ENCODE data around the gene SPOUT1. TPM values are rescaled to one million over a fixed set of nuclear protein-coding genes. Genes with fewer than 3 reads are reported as not detected.

SPOUT1 gene
- total RNA-seq, 1 experiment from 2014 or later: 70.4 TPM

- TF ChIP-seq, protein P1, sequence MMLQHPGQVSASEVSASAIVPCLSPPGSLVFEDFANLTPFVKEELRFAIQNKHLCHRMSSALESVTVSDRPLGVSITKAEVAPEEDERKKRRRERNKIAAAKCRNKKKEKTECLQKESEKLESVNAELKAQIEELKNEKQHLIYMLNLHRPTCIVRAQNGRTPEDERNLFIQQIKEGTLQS (IDR thresholded peaks at IDR 0.05): no peak
- no peak for TF ChIP-seq SRF (IDR thresholded peaks at IDR 0.05; ENCODE audit: low read depth)
- TF ChIP-seq EZH2 (IDR thresholded peaks at IDR 0.05): no peak
Measured at GRCh38 chr9:128787659-128788058, 41.9 kb downstream of the SPOUT1 start (continued).

- H3K4me1 ChIP-seq (ENCODE audit: control insufficient read depth in 1 of 2, insufficient read depth in 2 of 2, low read length in 2 of 2): peaks cover 12 to 28% of the 10 kb centered on the region in 2 experiments; a peak in 3 of 4 replicates
- RAD21 ChIA-PET (ENCODE audit: low non-redundant PET in 1 of 2, low total read pairs in 2 of 2, uncharacterized antibody in 2 of 2, unreplicated experiment in 2 of 2): no interaction called here
- POLR2A ChIA-PET: interaction anchor here (0.7 kb wide), 1 partner anchor 327 kb away, joined by 4 read pairs; no protein-coding TSS in a partner anchor
- H3K79me2 ChIP-seq (ENCODE audit: insufficient read depth, low read length): peaks cover 14% of the 10 kb centered on the region
- ATAC-seq (peak; percentile 96), DNase-seq (ENCODE audit: low read depth, low spot score) (peak; percentile 44)
- H3K27me3 ChIP-seq (ENCODE audit: insufficient read depth, low read length): no peaks in the 10 kb centered on the region
- H3K9me3 ChIP-seq (ENCODE audit: control insufficient read depth in 1 of 2, insufficient read depth in 1 of 2, low read depth in 1 of 2, low read length in 2 of 2): peaks cover under 1 to 2% of the 10 kb centered on the region in 2 experiments; a peak in 2 of 4 replicates
- H3K9me2 ChIP-seq (ENCODE audit: insufficient read depth): no peaks in the 10 kb centered on the region
- no peaks in the 10 kb centered on the region for H4K20me1 ChIP-seq (ENCODE audit: insufficient read depth)
- intact Hi-C loops (cut with micrococcal nuclease): loop anchor here (1.0 kb wide), 1 partner anchor 16 kb away; the partner anchor contains the start of gene ZER1
- peak within 1 kb of the TSS; percentile 87 to 94 for H3K4me3 ChIP-seq (replicated peaks in 1 of 2; ENCODE audit: low read depth in 1 of 2, low read length in 2 of 2)
- peaks cover 3 to 9% of the 10 kb centered on the region in 2 experiments; a peak in 3 of 4 replicates for H3K36me3 ChIP-seq (ENCODE audit: control insufficient read depth in 1 of 2, insufficient read depth in 2 of 2, low read length in 2 of 2)
- peak within 1 kb of the TSS; percentile 73 for H3K9ac ChIP-seq (ENCODE audit: low read length)
- H2AFZ ChIP-seq (ENCODE audit: low read depth, low read length, poor library complexity, severe bottlenecking): peak within 1 kb of the TSS; percentile 46
- no TSS peak for BruUV-seq (replicated peaks)
- peak within 1 kb of the TSS; percentile 77 for H3K27ac ChIP-seq (ENCODE audit: low read depth, low read length)
- TF ChIP-seq POLR2AphosphoS5 (IDR thresholded peaks at IDR 0.05; ENCODE audit: low read depth, low read length) (peak; percentile 85), CBX3 (IDR thresholded peaks at IDR 0.05; ENCODE audit: low read depth) (peak; percentile 98), FOSL1 (IDR thresholded peaks at IDR 0.05; ENCODE audit: low read depth) (no peak), ZFX (IDR thresholded peaks at IDR 0.05) (peak; percentile 54; the same call in 1 of the 2 replicates), YY1 (IDR thresholded peaks at IDR 0.05; ENCODE audit: extremely low read depth, insufficient replicate concordance, low read depth, low read length) (peak; percentile 68), RAD21 (IDR thresholded peaks at IDR 0.05; ENCODE audit: low read depth) (no peak), POLR2A (IDR thresholded peaks at IDR 0.05; ENCODE audit: borderline replicate concordance, extremely low read depth, insufficient read depth, insufficient read length) (no peak), EGR1 (IDR thresholded peaks at IDR 0.05; ENCODE audit: low read depth) (peak; percentile 69), ZBTB33 (IDR thresholded peaks at IDR 0.05; ENCODE audit: extremely low read depth, insufficient replicate concordance, low read length) (peak; percentile 58), SP1 (IDR thresholded peaks at IDR 0.05; ENCODE audit: low read depth) (peak; percentile 85), MAX (IDR thresholded peaks at IDR 0.05) (peak; percentile 99), CEBPB (IDR thresholded peaks at IDR 0.05; ENCODE audit: low read depth) (peak; percentile 78), SIN3A (IDR thresholded peaks at IDR 0.05; ENCODE audit: low read depth) (peak; percentile 81), EZH2 (IDR thresholded peaks at IDR 0.05) (no peak), TCF7L2 (IDR thresholded peaks at IDR 0.05; ENCODE audit: borderline replicate concordance, extremely low read depth, insufficient read depth, insufficient read length) (peak; percentile 52)
- CTCF ChIA-PET: no interaction called here
- H3K4me2 ChIP-seq (ENCODE audit: low read length): peak within 1 kb of the TSS; percentile 96
Measured at GRCh38 chr9:128786681-128787601, 42.7 kb downstream of the SPOUT1 start, which contains the start of gene TBC1D13. TSS of gene TBC1D13 (plus strand) at chr9:128787253. CDS start at chr9:128787354, 101 bp downstream.

Measured in HCT116 (cell line).